Cardiac muscle cell (in vitro differentiated cells and primary cell): ENCODE results near the gene HMGN5. TPM values are rescaled to one million over a fixed set of nuclear protein-coding genes. Genes with fewer than 3 reads are reported as not detected.

Source experiments
- DNase-seq, 2 donors: peaks; one replicate each; pipeline versions ENCODE4 v3.0.0 to v3.0.0-alpha.2; 2010 to 2017; ENCODE audit warnings: low read depth in 1 of 2, low spot score in 1 of 2
- H3K27ac ChIP-seq: fragments of 200-600 bp; sonication (generic); 2 replicates; pipeline ENCODE4 v1.5.1; 2016
- H3K27me3 ChIP-seq: fragments of 200-600 bp; sonication (generic); 2 replicates; pipeline ENCODE4 v1.6.0; 2016; ENCODE audit warnings: control low read depth
- H3K36me3 ChIP-seq: fragments of 200-600 bp; sonication (generic); 2 replicates; pipeline ENCODE4 v1.5.1; 2016; ENCODE audit warnings: control low read depth
- H3K4me1 ChIP-seq: fragments of 200-600 bp; sonication (generic); 2 replicates; pipeline ENCODE4 v1.8.1; 2017; ENCODE audit warnings: low read depth, mild to moderate bottlenecking, mixed run types
- H3K4me3 ChIP-seq: fragments of 200-600 bp; sonication (generic); 2 replicates; pipeline ENCODE4 v1.5.1; 2016; ENCODE audit warnings: mild to moderate bottlenecking
- H3K9me3 ChIP-seq: fragments of 200-600 bp; sonication (generic); 2 replicates; pipeline ENCODE4 v1.5.1; 2017; ENCODE audit warnings: low read depth, mild to moderate bottlenecking, control low read depth
- CTCF ChIP-seq: IDR thresholded peaks from 2 replicates; pipeline ENCODE4 v1.5.1; 2012; ENCODE audit warnings: low read depth, mild to moderate bottlenecking, low read length
- polyA plus RNA-seq: library from polyadenylated mRNA; unstranded; fragments of >200 nt; fragmentation: Nextera tagmentation; extraction: Ambion mirVana; gene quantifications from 2 replicates; pipeline ENCODE4 v1.2.1, GENCODE V29; 2016
- total RNA-seq: library from RNA; depleted of rRNA; stranded (reverse); fragments of >200 nt; gene quantifications from 2 replicates; pipeline ENCODE4 v1.2.3, GENCODE V29; 2016

Gene HMGN5
- total and polyA plus RNA-seq, 2 experiments from 2014 or later = 7.8 to 20.7 TPM

GRCh38 chrX:81206476-81206875 lies 4.8 kb upstream of the HMGN5 start:
- Histone ChIP-seq H3K9me3 (no peaks in the 10 kb centered on the region), H3K4me3 (no peak overlapping the region), H3K27me3 (no peaks in the 10 kb centered on the region), H3K27ac (no peak overlapping the region), H3K4me1 (no peaks in the 10 kb centered on the region), H3K36me3 (no peaks in the 10 kb centered on the region)
- TF ChIP-seq CTCF = no peak
- no peak for DNase-seq

- H3K36me3 ChIP-seq = no peaks in the 10 kb centered on the region
- no peak overlapping the region for H3K4me3 ChIP-seq
- no peak for DNase-seq
- no peaks in the 10 kb centered on the region for H3K27me3 ChIP-seq
- H3K27ac ChIP-seq = no peak overlapping the region
- no peaks in the 10 kb centered on the region for H3K4me1 ChIP-seq
- H3K9me3 ChIP-seq = no peaks in the 10 kb centered on the region
- TF ChIP-seq CTCF = no peak
Measured at GRCh38 chrX:81205551-81205950, 3.8 kb upstream of the HMGN5 start.

GRCh38 chrX:81202943-81203342 lies 1.2 kb upstream of the HMGN5 start:
- H3K27ac ChIP-seq = peak overlapping the region; percentile 94
- DNase-seq = no peak
- H3K9me3 ChIP-seq = no peaks in the 10 kb centered on the region
- no peaks in the 10 kb centered on the region for H3K27me3 ChIP-seq
- no peak for TF ChIP-seq CTCF
- H3K36me3 ChIP-seq = no peaks in the 10 kb centered on the region
- H3K4me3 ChIP-seq = peak overlapping the region; percentile 91
- H3K4me1 ChIP-seq = no peaks in the 10 kb centered on the region

- peak overlapping the region; percentile 94 for H3K27ac ChIP-seq
- H3K36me3 ChIP-seq = no peaks in the 10 kb centered on the region
- H3K9me3 ChIP-seq = no peaks in the 10 kb centered on the region
- no peaks in the 10 kb centered on the region for H3K27me3 ChIP-seq
- no peak for TF ChIP-seq CTCF
- no peaks in the 10 kb centered on the region for H3K4me1 ChIP-seq
- peak overlapping the region; percentile 91 for H3K4me3 ChIP-seq
- DNase-seq = no peak
Measured at GRCh38 chrX:81202456-81202819, 725 bp upstream of the HMGN5 start.

GRCh38 chrX:81201071-81201470 lies 642 bp downstream of the HMGN5 start:
- TF ChIP-seq CTCF = no peak
- Histone ChIP-seq H3K27ac (peak overlapping the region; percentile 94), H3K4me1 (no peaks in the 10 kb centered on the region), H3K36me3 (no peaks in the 10 kb centered on the region), H3K9me3 (no peaks in the 10 kb centered on the region), H3K4me3 (peak overlapping the region; percentile 91), H3K27me3 (no peaks in the 10 kb centered on the region)
- peak in 1 of 2 donors; percentile 11 for DNase-seq

- peak; percentile 55 for TF ChIP-seq CTCF
- Histone ChIP-seq H3K27me3 (no peaks in the 10 kb centered on the region), H3K9me3 (no peaks in the 10 kb centered on the region), H3K27ac (no peak overlapping the region), H3K4me3 (no peak overlapping the region), H3K36me3 (no peaks in the 10 kb centered on the region), H3K4me1 (no peaks in the 10 kb centered on the region)
- DNase-seq = peak; percentile 52 to 71
Measured at GRCh38 chrX:81195712-81196111, 6.0 kb downstream of the HMGN5 start.
